A549 (cell line): ENCODE measurements around the gene UBXN10. TPM values are rescaled to one million over a fixed set of nuclear protein-coding genes. Genes with fewer than 3 reads are reported as not detected.

Experiments
- ATAC-seq, 2 experiments: fragments of 200-7000 bp in 1 of 2; fragments of >200 bp in 1 of 2; cut with Nextera tagmentation in 1 of 2; cut with Tn5 transposase in 1 of 2; 3 replicates each; pipeline versions ENCODE4 v1.8.0 to v1.9.1; 2018 to 2020; ENCODE audit warnings: mild to moderate bottlenecking in 1 of 2, moderate library complexity in 1 of 2
- CTCF ChIA-PET: fragments of 300-600 bp; sonication (Branson Sonifier 250); formaldehyde crosslinking; extraction: SDS; loops from one replicate; lab custom pipeline; 2021; ENCODE audit warnings: antibody characterized with exemption, inconsistent platforms; lab: Yijun Ruan, JAX
- POLR2A ChIA-PET: fragments of 350-600 bp; formaldehyde crosslinking; extraction: SDS; loops from one replicate; lab custom pipeline; 2021; ENCODE audit warnings: antibody characterized with exemption, inconsistent platforms; lab: Yijun Ruan, JAX
- DNase-seq, 2 experiments: peaks; one replicate each; pipeline versions ENCODE4 v3.0.0 to v3.0.0-alpha.2; 2011 to 2016; ENCODE audit warnings: low read depth in 1 of 2, low spot score in 1 of 2
- FAIRE-seq: peaks from 2 replicates; lab custom pipeline; 2011; peaks lifted over from hg19 to GRCh38; lab: Jason Lieb, UNC
- H3K27ac ChIP-seq, 2 experiments: fragments of >200 bp; sonication (Bioruptor Twin); formaldehyde crosslinking; 3 replicates each; pipeline ENCODE4 v1.5.1; 2016 to 2017
- H3K4me1 ChIP-seq: fragments of >200 bp; sonication (Bioruptor Twin); formaldehyde crosslinking; 3 replicates; pipeline ENCODE4 v1.6.1; 2016
- H3K4me2 ChIP-seq: fragments of >200 bp; sonication (Bioruptor Twin); formaldehyde crosslinking; 3 replicates; pipeline ENCODE4 v1.6.1; 2016
- H3K4me3 ChIP-seq: fragments of >200 bp; sonication (Bioruptor Twin); formaldehyde crosslinking; 3 replicates; pipeline ENCODE4 v1.5.1; 2016
- H3K9me3 ChIP-seq: fragments of >200 bp; sonication (Bioruptor Twin); formaldehyde crosslinking; 3 replicates; pipeline ENCODE4 v1.6.1; 2016
- ATOH8 ChIP-seq: fragments of 250-450 bp; sonication (Bioruptor Pico); IDR thresholded peaks from 2 replicates; pipeline ENCODE4 v1.5.0; 2020; ENCODE audit warnings: low read depth, mild to moderate bottlenecking, moderate library complexity
- CBX2 ChIP-seq: fragments of 200-600 bp; sonication (generic); IDR thresholded peaks from 2 replicates; pipeline ENCODE4 v1.6.1; 2016; ENCODE audit warnings: low read depth, mild to moderate bottlenecking, borderline replicate concordance
- CEBPB ChIP-seq, 2 experiments: fragments of >200 bp in 1 of 2; sonication (Bioruptor Twin) in 1 of 2; formaldehyde crosslinking in 1 of 2; IDR thresholded peaks; 2 replicates each; pipeline ENCODE4 v1.6.1; 2012 to 2016
- CHD2 ChIP-seq: fragments of 150-350 bp; IDR thresholded peaks from 2 replicates; pipeline ENCODE4 v1.6.1; 2014; ENCODE audit warnings: low read length; ENCODE audit not compliant: partially characterized antibody
- EHF ChIP-seq: fragments of 250-450 bp; sonication (Bioruptor Pico); IDR thresholded peaks from 2 replicates; pipeline ENCODE4 v1.5.0; 2020; ENCODE audit warnings: mild to moderate bottlenecking
- ELK1 ChIP-seq: fragments of 150-350 bp; IDR thresholded peaks from 2 replicates; pipeline ENCODE4 v1.6.1; 2014; ENCODE audit warnings: low read depth, mild to moderate bottlenecking, low read length
- ESRRA ChIP-seq: fragments of 150-350 bp; IDR thresholded peaks from 2 replicates; pipeline ENCODE4 v1.6.1; 2014; ENCODE audit warnings: mild to moderate bottlenecking, low read length, borderline replicate concordance
- GATA3 ChIP-seq: IDR thresholded peaks from 2 replicates; pipeline ENCODE4 v1.6.1; 2012; ENCODE audit warnings: borderline replicate concordance
- HDAC2 ChIP-seq: fragments of 200-600 bp; sonication (generic); IDR thresholded peaks from 2 replicates; pipeline ENCODE4 v1.6.1; 2016
- HES2 ChIP-seq: fragments of >200 bp; sonication (Bioruptor Twin); formaldehyde crosslinking; IDR thresholded peaks from 2 replicates; pipeline ENCODE4 v1.6.1; 2016
- HEYL ChIP-seq: fragments of 250-450 bp; sonication (Bioruptor Pico); IDR thresholded peaks from 2 replicates; pipeline ENCODE4 v1.8.0; 2021; ENCODE audit warnings: mild to moderate bottlenecking, moderate library complexity
- KDM1A ChIP-seq: fragments of 200-600 bp; sonication (generic); IDR thresholded peaks from 2 replicates; pipeline ENCODE4 v1.6.1; 2016; ENCODE audit warnings: low read depth, mild to moderate bottlenecking
- KDM5A ChIP-seq: fragments of 200-600 bp; sonication (generic); IDR thresholded peaks from 2 replicates; pipeline ENCODE4 v1.6.1; 2016; ENCODE audit warnings: antibody characterized with exemption, mild to moderate bottlenecking
- MAZ ChIP-seq: fragments of 150-350 bp; IDR thresholded peaks from 2 replicates; pipeline ENCODE4 v1.6.1; 2014; ENCODE audit warnings: antibody characterized with exemption, low read depth, low read length, borderline replicate concordance
- MYC ChIP-seq: IDR thresholded peaks from 2 replicates; pipeline ENCODE4 v1.6.1; 2012; ENCODE audit warnings: mild to moderate bottlenecking, inconsistent platforms, low read length, improper control_type of control experiment, borderline replicate concordance
- NFE2L2 ChIP-seq: fragments of 150-350 bp; conservative IDR thresholded peaks from 2 replicates; pipeline ENCODE4 v1.6.1; 2014; ENCODE audit warnings: low read length
- NPAS2 ChIP-seq: fragments of 250-450 bp; sonication (Bioruptor Pico); IDR thresholded peaks from 2 replicates; pipeline ENCODE4 v1.8.0; 2022; ENCODE audit warnings: mild to moderate bottlenecking, moderate library complexity, borderline replicate concordance
- PBX3 ChIP-seq: IDR thresholded peaks from 2 replicates; pipeline ENCODE4 v1.6.1; 2012
- POLR2A ChIP-seq: IDR thresholded peaks from 2 replicates; pipeline ENCODE4 v1.6.1; 2012; ENCODE audit warnings: mild to moderate bottlenecking, low read length
- POLR2AphosphoS2 ChIP-seq: conservative IDR thresholded peaks from 2 replicates; pipeline ENCODE4 v1.6.1; 2012; ENCODE audit warnings: low read length, improper control_type of control experiment, inconsistent platforms
- RAD21 ChIP-seq, 2 experiments: fragments of >200 bp in 1 of 2; sonication (Bioruptor Twin) in 1 of 2; formaldehyde crosslinking in 1 of 2; IDR thresholded peaks in 1 of 2; conservative IDR thresholded peaks in 1 of 2; 2 replicates in 1 of 2; 3 replicates in 1 of 2; pipeline ENCODE4 v1.6.1; 2012 to 2018; ENCODE audit warnings: inconsistent platforms in 1 of 2
- RCOR1 ChIP-seq: fragments of 150-350 bp; IDR thresholded peaks from 2 replicates; pipeline ENCODE4 v1.6.1; 2014; ENCODE audit warnings: antibody characterized with exemption, low read length, low read depth
- REST ChIP-seq: fragments of 200-600 bp; sonication (generic); IDR thresholded peaks from 2 replicates; pipeline ENCODE4 v1.6.1; 2016; ENCODE audit warnings: antibody characterized with exemption, mild to moderate bottlenecking, moderate library complexity
- RFX5 ChIP-seq: fragments of 450-650 bp; IDR thresholded peaks from 2 replicates; pipeline ENCODE4 v1.7.1; 2014; ENCODE audit warnings: antibody characterized with exemption, mild to moderate bottlenecking, moderate library complexity
- SREBF2 ChIP-seq: fragments of 450-650 bp; IDR thresholded peaks from 2 replicates; pipeline ENCODE4 v1.6.1; 2014; ENCODE audit warnings: mild to moderate bottlenecking, moderate library complexity
- ZNF302 ChIP-seq: fragments of 250-450 bp; sonication (Bioruptor Pico); IDR thresholded peaks from 2 replicates; pipeline ENCODE4 v1.9.0; 2021; ENCODE audit warnings: inconsistent platforms, mild to moderate bottlenecking, moderate library complexity
- WGBS: methylation state at CpG from one replicate; pipeline ENCODE4 v1.1.6; 2017; ENCODE audit errors: missing lambda C conversion rate; 5-methylcytosine and 5-hydroxymethylcytosine counted together
- polyA plus RNA-seq, 4 experiments: library from polyadenylated mRNA; depleted of rRNA in 3 of 4; stranded (reverse); fragments of >200 nt; fragmentation: RNase III in 1 of 4; extraction: RNeasy Plus Mini Kit Qiagen cat#74134 plus additional on column Dnase treatment in 1 of 4; gene quantifications; 2 replicates in 3 of 4; 3 replicates in 1 of 4; pipeline ENCODE4 v1.2.3, GENCODE V29; 2011 to 2017

UBXN10 gene
- polyA plus RNA-seq, 2 of the 4 experiments (the other 2 are of a cell fraction) = not detected

- CTCF ChIA-PET = interaction anchor here (0.6 to 1.6 kb wide), 3 partner anchors 66 to 266 kb away, joined by 3 to 5 read pairs (median 3); no protein-coding TSS in a partner anchor
- H3K4me1 ChIP-seq = 0 out of 3 replicates have a peak, but pooled peaks cover 3% of the 10 kb centered on the region
- H3K27ac ChIP-seq = peak overlapping the region; percentile 24 to 45; a peak in 1 of 6 replicates
- WGBS = 50% methylated on average over 4 of the region's 6 CpGs
- no peak overlapping the region for H3K4me2 ChIP-seq
- no peak for TF ChIP-seq RAD21 (conservative IDR thresholded peaks at IDR 0.05 in 1 of 2, IDR thresholded peaks at IDR 0.05 in 1 of 2)
- no peak for TF ChIP-seq HEYL (CRISPR knock-in tag)
- TF ChIP-seq MYC = no peak
- TF ChIP-seq REST = no peak
- TF ChIP-seq HES2 = no peak
- peak; percentile 7 to 34; a peak in 2 of 4 replicates for TF ChIP-seq CEBPB (IDR thresholded peaks at IDR 0.05)
- no peak overlapping the region for H3K4me3 ChIP-seq
- POLR2A ChIA-PET = no interaction called here
- FAIRE-seq = no peak
- DNase-seq = peak in 1 of 2 experiments; percentile 21
- no peaks in the 10 kb centered on the region for H3K9me3 ChIP-seq
- ATAC-seq = peak in 1 of 2 experiments; percentile 33; a peak in 1 of 6 replicates
Measured at GRCh38 chr1:20184481-20184900, 1.4 kb upstream of the UBXN10 start.

- DNase-seq (no peak), FAIRE-seq (no peak), ATAC-seq (no peak)
- POLR2A ChIA-PET = no interaction called here
- 63% methylated on average over 17 of the region's 17 CpGs for WGBS
- 0 out of 6 replicates have a peak overlapping the region, but pooled peaks of 1 of the 2 experiments have one; percentile 21 for H3K27ac ChIP-seq
- 0 out of 3 replicates have a peak, but pooled peaks cover 3% of the 10 kb centered on the region for H3K4me1 ChIP-seq
- no peaks in the 10 kb centered on the region for H3K9me3 ChIP-seq
- no peak overlapping the region for H3K4me3 ChIP-seq
- CTCF ChIA-PET = no interaction called here
- no peak for TF ChIP-seq RCOR1
- no peak for TF ChIP-seq ZNF302
- no peak for TF ChIP-seq ESRRA
- TF ChIP-seq HDAC2 = no peak
- no peak for TF ChIP-seq NPAS2 (CRISPR knock-in tag)
- TF ChIP-seq CBX2 = no peak
- TF ChIP-seq EHF = no peak
- TF ChIP-seq PBX3 = no peak
- TF ChIP-seq ATOH8 = no peak
- no peak for TF ChIP-seq RFX5
- TF ChIP-seq SREBF2 = no peak
- no peak for TF ChIP-seq KDM1A
- TF ChIP-seq NFE2L2 = no peak
- no peak for TF ChIP-seq KDM5A
- TF ChIP-seq POLR2A = no peak
- TF ChIP-seq GATA3 = no peak
- TF ChIP-seq POLR2AphosphoS2 = no peak
- TF ChIP-seq MAZ = no peak
- TF ChIP-seq CHD2 = no peak
- no peak for TF ChIP-seq ELK1
- no peak overlapping the region for H3K4me2 ChIP-seq
Measured at GRCh38 chr1:20184997-20185833, 681 bp upstream of the UBXN10 start.
